ENCODE data around the gene LPA.

LPA gene

DNA sequence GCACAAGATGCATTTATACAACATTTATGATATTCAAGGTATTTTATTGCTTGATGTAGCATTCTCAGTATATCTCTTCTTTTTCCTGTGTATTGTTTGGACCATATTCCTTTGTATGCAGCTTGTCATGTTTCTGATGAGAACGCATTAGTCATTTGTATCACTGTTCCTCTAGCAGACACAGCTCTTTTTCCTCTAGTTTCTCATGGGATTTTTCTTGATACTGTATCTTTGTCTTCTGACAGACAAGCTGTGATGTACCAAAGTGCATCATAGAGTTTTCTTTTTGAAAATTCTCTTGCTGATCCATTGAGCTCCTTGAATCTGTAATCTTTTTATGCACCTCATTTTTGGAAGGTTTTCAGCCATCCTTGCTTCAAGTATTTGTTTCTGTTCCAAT lies 175.0 kb downstream of the LPA start:
- DNase-seq (ENCODE audit: extremely low read depth, low read depth), result no peak
- no peak for TF ChIP-seq CTCF (IDR thresholded peaks at IDR 0.05; ENCODE audit: low read depth, low read length, missing control alignments)
- H3K4me3 ChIP-seq (replicated peaks; ENCODE audit: low read depth, low read length), result no peak overlapping the region

DNA sequence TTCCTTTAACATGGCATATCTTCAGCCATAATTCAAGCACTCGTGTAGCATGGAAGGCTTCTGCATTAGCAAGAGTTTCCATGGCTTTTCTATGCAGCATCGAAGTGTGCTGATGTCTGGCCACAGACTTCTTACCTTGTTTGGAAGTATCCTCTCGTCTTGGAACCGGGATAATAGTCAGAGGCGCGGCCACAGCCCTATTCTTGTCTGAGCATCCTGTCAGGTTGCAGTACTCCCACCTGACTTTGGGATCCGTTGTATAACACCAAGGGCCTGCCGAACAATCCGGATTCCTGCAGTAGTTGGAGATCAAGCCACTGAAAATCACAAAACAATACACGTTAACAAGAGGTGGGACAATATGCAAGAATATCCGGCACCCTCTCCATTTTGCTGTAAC lies 177.0 kb downstream of the LPA start:
- TF ChIP-seq CTCF (IDR thresholded peaks at IDR 0.05; ENCODE audit: low read depth, low read length, missing control alignments), result no peak
- DNase-seq (ENCODE audit: extremely low read depth, low read depth), result no peak
- H3K4me3 ChIP-seq (replicated peaks; ENCODE audit: low read depth, low read length), result no peak overlapping the region
